ENCODE measurements around the gene LPP.
A peak's percentile ranks its signal among the peaks of the same experiment; 100 is the strongest.

The LPP gene

DNA sequence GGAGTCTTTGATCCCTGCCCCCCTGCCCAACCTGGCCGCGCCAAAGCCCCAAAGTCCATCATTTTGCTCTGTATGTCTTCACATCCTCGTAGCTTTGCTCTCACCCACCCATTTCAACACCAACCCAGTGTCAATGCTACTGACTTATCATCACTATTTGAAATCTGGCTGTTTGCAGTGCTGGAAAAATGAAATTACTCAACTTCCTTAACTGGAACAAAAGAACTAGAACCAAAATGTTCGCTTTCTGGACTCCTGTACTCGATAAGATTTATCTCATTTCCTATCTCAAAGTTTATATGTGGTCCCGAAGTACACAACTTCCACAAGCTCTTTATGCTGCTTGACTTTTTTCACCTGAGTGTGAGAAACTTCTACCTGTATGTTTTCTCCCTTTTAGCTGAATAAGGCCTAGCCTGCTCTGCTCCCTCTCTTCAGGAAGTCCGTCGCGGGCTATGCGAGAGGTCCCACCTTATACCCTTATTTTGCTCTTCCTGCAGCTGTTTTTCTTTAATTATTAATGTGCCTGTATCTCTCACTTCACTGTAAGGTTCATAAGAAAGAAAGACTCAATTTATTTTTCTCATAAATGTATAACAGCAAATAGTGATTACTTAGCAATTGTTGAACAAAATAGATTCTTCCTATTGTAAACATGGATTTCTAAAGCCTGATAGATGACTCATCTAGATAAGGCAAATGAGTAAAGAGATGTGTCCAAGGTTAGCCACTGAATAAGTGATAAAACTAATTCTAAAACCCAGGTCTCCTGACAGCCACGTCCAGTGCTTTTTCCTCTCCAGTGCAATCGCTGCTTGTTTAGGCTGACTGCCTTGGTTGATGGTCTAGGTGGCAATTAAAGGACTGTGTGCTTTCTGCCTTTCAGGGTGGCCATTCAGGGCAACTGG, 553.7 kb downstream of the LPP start:
- DNase-seq (ENCODE audit: low read depth): no peak

DNA sequence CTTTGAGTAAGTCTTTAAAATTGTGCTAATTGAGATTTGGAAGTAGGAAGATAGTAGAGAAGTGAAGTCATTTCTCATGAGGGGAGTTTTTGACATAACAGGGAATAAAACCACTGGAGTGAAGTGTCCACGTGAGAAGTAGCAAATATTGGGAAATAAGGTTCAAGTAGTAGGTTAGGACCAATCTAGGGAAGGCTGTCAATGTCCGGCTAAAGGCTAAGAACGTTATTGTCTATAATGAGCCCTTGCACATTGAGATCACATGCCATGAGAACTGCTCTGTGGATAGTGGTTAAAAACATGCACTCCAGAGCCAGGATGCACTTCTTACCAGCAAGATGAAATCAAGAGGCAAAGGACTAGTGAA, 557.9 kb downstream of the LPP start:
- DNase-seq (ENCODE audit: low read depth): no peak

DNA sequence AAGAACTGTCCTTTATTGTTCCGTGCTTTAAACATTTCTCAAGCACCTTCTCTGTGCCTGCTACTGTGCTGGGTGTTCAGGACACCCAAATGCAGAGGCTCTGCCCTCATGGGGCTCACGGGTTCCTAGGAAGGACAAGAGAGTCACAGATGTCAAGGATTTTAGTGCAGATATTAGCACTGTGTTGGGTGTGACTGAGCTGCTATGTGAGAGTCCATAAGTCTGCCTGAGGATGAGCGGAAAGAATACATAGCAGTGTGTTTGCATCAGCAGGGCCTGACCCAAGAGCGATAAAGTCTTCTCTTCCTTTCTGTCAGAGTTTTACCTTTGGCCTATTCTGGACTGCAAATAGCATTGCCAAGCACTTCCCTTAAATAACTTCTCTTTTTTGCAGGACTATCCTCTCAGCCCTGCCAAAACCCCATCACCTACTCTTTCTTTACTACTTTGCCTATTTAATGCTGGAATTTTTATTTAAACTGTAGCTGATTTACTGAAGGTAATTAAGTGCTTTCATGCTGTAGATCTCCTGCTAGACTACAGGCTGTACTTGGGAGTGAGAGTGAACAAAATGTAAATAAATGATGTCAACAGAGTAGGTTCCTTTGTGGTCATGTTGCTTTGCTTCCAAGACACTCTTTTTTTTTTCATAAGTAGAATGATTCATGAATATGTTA, 558.4 kb downstream of the LPP start:
- DNase-seq (ENCODE audit: low read depth): no peak

DNA sequence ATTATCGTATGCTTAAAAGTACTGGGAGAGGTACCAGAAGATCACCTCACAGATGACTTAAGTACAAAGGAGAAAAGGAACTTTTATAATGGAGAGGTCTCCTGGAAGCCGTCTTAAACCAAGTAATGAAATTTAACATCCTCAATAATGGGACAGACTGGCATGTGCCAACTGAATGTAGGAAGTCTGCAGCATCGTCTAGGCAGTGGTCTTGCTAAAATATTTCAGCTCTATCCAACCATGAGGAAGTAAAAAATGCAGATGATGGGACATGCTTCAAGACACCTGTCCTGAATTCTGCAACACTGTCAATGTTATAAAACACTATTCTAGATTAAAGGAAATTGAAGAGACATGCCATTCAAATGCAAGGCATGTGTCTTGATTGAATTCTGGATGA, 559.0 kb downstream of the LPP start:
- DNase-seq (ENCODE audit: low read depth): no peak

DNA sequence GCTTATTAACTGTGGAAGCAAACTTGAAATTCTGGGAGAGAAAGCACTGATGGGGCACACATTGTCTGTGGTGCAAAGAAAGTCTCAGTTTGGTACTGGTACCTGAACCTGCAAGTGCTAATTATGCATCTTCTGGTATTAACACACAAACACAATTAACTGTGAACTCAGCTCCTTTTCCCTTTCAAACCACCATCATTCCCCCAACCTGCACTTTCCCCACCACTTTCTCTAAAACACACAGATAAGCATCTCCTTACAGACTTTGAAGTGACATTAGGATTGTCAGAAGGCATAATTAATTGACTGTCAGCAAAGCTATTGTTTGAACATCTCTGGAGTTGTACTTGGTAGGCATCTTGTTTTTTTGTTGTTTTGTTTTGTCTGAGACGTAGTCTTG, 565.6 kb downstream of the LPP start:
- DNase-seq (ENCODE audit: low read depth): no peak

DNA sequence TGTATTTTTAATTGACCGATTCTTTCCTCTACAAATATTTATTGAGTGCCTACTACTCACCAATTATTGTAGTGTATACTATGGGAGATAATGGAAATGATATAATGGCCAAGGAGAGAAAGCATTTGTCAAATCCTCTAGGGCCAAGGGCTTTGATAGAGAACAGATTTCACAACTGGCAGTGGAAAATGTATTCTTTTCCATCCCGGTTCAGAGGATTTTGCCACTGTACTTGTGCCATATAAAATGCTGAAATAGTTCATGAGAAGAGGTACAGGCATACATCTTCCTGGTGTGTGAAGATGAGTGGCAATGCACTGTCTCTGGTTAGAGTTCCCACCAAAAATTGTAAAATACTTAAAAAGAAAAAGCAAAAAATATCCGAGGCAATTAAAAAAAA, 566.3 kb downstream of the LPP start:
- DNase-seq (ENCODE audit: low read depth): no peak

DNA sequence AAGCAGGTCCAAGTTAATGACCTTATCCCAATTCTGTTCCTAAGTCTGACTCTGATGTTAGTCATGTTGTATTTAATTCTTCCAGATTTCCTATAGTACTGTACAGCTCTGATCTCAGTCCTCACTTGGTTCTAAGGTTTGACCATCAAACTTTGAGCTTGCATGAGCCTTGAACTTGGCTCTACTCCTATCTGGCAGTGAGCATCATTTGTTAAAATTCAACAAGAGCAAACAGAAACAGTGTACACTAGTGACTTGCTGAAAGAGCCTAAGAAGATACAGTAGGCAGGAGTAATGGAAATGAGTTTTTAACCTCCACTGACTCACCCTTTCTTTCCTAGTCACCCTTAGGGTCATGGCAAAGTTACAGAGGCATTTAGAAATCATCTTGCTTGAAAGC, 566.7 kb downstream of the LPP start:
- DNase-seq (ENCODE audit: low read depth): no peak

DNA sequence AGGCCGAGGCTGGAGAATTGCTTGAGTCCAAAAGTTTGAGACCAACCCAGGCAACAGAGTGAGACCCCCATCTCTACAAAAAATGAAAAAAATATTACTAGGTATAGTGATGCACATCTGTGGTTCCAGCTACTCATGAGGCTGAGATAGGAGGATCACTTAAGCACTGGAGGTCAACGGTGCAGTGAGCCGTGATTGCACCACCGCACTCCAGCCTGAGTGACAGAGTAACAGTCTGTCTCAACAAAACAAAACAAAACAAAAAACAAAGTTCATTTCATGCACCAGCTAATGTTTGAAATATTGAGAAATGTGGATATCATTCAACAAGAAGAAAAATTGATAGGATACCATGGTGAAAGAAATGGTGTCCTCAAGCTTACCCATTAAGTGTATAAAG, 567.4 kb downstream of the LPP start:
- no peak for DNase-seq (ENCODE audit: low read depth)

DNA sequence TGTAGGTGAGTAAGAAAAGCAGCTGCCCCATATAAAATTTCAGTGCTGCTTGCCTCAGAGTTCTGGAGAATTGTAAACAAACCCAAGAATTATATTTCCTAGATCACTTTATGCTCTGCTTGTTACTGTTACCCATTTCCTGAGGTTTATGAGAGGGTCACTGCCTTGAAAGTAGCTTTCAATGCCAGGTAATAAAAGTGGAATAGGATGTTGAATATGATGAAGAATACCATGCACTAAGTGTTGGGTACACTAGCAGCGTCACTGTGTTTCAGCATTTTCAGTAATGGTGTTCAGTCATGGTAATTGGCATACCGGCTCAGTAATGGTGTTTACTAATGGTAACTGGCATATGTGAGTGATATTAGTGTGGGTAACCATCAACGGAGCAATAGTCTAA, 568.0 kb downstream of the LPP start:
- DNase-seq (ENCODE audit: low read depth): no peak

DNA sequence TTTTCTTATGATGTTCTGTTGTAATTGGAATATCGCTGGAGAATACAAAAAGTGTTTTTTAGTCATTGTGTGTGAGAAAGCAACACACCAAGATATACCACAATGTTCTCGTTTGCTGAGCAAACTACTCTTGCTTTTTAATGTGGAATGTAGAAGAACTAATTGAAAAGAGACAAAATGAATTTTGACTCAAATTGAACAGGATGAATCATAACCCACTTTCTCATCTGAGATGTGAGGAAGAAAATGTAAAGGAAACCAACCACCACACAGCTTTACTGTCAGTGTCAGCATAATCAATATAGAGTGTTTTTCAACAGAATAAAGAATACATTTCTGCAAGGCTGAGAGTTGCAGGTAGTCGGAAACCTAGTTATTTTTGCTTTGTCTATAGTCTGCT, 569.0 kb downstream of the LPP start:
- no peak for DNase-seq (ENCODE audit: low read depth)

DNA sequence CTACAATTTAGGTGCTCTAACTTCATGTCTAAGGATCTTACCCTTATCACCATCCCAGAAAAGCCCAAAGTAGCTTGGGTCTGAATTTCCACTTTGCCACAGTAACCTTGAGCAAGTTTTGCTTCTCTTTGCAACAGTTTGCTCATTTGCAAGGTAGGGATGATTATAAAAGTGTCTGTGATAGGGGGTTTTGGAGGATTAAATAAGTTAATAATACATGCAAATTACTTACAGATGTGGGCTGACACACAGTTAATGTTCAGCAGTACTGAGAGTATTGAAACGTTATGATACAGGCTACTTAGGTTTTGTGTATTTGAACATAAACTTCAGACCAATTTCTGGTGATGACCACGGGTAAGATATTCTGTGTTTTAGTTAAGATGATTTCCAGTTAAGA, 573.1 kb downstream of the LPP start:
- DNase-seq (ENCODE audit: low read depth): no peak

DNA sequence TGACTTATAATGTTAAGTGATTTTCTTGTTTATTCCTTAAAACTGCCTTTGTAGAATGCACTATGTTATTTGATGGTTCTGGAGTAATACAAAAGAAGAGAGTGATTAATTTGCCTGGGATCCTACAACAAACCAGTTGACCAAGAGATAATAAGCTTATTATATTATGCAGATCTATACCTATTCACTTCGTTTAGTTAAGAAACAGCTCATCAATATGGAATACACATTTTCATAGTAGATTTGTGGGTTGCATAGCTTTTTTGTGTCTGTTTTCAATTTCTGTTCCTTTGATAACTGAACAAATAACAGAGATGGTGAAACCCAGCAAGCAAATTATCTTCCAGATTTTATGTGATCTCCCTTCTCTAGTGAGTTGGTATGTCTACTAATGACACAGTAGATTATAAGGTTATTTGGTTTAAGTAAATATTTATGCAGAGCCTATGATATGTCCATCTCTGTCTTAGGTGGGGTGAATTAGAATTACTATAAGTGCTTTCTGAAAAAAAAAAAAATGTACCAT, 574.5 kb downstream of the LPP start:
- DNase-seq (ENCODE audit: low read depth): no peak

DNA sequence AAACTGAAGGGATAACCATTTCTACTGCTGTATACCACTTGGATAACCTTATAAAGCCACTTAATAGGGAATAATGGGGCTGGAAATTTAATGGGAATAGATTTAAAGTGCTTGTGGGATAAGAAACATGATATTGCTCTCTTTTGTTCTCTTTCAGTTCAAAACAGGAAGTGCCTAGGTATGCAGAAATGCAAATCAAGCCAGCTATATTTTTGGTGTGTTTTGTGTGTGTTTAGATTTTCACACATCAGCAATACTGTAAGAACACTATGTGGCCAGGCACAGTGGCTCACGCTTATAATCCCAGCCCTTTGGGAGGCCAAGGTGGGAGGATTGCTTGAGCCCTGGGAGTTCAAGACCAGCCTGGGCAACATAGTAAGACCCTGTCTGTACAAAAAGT, 575.5 kb downstream of the LPP start:
- DNase-seq (ENCODE audit: low read depth): no peak

DNA sequence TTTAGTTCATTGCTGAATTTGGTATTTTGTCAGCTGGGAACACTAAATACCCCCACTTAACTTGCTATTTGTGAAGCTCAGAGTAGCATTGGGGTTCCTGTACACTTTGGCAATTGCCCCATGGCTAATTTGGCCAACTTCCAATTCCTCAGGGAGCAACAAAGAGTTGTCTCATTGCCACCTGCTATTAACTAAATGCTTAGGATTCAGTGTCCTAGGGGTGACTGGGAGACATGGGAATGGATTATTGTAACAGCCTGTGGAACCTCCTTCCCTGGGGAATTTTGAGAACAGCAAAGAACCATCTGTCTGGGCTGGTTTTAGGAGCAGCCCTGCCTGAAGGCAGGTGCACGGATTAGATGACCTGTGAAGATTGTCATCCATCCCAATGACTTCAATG, 580.4 kb downstream of the LPP start:
- DNase-seq (ENCODE audit: low read depth): no peak

DNA sequence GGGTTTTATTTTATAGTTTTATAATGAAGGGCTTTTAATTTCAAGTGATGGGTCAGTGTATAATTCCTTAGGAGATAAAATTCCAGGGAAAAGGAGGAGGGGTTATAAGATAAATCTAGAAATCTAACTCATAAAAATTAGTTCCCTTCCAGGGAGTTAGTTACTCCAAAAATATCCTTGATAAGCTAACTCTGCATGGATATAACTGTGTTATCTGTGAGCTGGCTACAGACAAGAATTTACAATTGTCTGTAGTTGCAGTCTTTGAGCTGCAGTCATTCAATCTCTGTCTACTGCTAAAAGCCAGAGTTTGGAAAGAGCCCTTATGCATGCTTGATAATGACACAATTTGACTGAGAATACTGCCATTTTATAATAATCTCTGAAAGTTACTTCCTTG, 585.6 kb downstream of the LPP start:
- DNase-seq (ENCODE audit: low read depth): no peak

DNA sequence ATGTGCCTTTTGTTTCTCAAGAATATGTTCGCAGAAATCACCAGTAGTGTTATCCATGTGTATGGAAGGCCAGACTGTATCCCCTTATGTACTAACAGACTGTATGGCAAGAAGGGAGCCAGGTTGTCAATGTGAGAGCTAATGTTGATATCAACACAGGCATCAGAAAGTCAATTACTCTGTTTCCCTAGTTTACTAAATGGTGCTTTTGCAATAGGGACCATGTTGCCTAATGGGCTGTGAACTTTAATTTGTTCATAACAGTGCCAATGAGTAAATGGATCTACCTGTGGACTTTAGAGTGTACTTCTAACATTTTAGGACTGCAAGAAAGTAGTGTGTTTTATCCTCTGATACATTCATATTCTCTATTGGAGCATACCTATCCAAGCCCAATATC, 586.1 kb downstream of the LPP start:
- DNase-seq (ENCODE audit: low read depth): no peak

DNA sequence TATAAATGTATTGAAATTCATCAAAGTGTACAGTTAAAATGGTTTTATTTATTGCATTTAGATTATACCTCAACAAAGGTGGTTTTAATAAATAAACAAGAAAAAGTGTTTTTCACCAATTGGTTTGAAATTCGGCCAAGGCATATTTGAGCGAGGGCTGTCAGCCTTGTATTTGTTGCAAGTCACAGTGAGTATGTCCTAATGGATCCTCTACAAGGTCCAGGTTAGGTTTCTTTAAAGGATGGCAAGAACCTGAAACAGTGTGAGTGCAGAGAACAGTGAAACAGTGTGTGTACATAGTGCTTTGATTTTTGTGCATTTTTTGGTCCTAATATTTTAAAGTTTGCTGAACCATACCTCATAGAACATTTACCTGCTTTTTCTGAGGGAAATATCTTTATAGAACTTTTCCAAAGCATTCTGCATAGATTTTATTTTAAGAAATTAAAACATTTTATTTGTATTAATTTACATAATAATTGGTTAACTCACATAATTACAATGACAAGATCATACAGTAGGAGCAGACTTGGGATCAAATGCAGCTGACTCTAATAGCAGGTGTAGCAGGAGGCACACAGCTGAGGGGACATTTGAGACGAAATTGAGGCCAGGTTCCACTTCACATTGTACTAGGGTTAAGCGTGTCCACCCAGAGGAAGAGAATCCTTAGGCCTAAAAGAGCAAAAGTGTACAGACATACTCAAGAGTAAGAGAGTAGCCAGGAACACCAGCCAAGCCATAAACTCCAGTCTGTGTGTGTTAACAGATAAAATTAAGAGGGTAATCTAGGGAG, 589.0 kb downstream of the LPP start:
- no peak for DNase-seq (ENCODE audit: low read depth)

DNA sequence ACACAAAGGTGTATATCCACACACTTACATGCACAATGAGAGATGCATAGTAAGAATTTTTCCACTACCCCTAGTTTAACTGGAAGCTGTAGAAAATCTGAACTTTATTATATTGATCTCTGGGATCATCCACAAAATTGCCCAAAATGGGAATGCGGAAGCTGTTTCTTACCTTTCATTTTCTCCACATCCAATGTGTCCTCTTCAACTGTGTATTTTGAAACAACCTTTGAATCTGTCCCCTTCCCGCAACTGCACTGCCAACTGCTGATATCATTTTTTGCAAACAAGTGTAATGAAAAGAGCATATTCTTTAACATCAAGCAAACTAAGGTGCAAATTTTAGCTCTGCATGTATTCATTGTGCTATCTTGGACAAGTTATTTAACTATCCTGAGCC, 590.2 kb downstream of the LPP start:
- no peak for DNase-seq (ENCODE audit: low read depth)

DNA sequence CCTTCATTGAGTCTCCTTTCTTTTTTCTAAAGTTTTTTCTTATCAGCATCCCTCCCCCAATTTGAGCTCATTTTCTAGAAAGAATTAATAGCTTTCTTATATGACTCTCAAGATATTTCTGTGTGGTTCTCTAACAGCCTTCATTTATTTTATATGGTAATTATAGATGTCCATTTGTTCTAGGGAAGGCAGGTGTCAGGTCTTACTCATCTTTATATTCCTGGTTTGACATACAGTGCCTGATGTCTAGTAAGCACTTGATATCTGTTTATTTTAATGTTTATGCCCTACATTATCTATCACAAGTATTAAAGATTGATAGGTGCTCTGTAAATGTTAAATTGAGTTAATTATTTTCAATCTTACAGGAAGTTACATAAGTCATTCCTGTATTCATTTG, 591.1 kb downstream of the LPP start:
- no peak for DNase-seq (ENCODE audit: low read depth)

DNA sequence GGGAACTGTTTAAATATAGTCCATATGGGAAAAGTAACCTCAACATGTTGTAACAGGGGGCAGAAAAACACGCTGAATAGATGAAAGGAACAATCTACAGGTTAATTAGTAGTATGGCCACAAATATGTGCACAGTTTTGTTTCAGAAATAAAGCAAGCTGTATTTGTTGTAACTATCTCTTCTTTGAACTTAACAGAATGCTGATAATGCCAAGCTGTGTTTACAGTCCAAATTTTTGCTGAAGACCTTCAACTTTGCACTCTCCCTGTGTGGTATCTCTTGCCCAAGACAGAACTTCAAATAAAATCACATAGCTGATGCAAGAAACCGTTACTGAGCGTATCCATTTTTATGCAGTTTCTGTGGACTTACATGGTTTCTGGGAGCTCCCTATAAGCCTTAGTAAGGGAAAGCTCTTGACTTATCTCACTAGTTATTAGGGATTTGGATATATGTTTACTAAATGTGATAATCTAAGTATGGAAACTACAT, 592.4 kb downstream of the LPP start:
- no peak for DNase-seq (ENCODE audit: low read depth)

DNA sequence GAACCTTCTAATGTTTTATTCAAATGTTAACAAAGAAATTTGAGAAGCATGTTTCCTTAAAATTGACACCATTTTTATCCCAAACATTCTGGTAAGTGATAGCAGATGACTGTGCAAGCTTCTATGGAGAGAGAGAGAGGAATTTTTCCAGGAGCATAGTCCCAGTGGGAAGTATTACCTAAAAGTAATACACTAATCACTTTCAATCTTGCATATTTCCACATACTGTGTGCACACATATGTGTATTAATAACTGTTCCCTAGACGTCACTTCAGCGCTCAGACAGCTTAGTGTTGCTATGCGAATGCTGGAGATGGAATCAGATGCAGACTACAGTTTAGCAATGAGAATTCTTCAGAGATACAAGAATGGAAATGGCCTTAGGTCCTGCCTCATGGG, 593.5 kb downstream of the LPP start:
- peak; percentile 9 for DNase-seq (ENCODE audit: low read depth)

DNA sequence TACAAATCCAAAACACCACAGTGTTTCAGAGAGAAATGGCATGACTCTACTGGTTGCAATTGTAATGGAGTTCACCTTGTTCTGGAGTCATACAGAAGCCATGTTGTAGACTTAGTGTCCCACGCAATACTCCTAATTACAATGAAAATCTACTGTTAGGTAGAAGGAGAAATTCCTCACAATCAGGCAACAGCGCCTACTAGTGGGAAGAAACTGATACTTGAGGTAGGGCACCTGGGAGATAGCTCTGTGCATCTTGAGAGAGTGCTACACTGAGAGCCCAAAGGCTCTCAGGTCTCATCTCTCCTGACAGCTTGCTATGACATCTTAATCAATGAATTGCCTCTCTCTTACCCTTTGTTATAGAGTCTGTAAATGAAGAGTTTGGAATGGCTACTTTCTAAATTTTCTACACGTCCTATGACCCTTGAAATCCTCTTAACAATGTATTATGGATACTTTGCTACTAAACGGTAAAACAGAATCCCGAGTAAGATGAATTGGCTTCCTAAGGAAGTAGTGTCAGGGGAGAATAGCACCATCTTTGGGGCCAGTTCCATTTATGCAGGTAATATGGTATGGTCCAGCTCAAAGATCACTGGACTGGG, 595.2 kb downstream of the LPP start:
- no peak for DNase-seq (ENCODE audit: low read depth)

All from GM04503 (cell line).